IPS-18a (cell line): ENCODE results near the gene GINS2.
A peak's percentile ranks its signal among the peaks of the same experiment; 100 is the strongest.

Source experiments
- H3K27ac ChIP-seq: one replicate; pipeline ENCODE4 v1.5.1; 2013; ENCODE audit warnings: low read length
- H3K27me3 ChIP-seq: one replicate; pipeline ENCODE4 v1.6.1; 2013; ENCODE audit warnings: mild to moderate bottlenecking, low read length; ENCODE audit not compliant: control insufficient read depth, insufficient read depth
- H3K36me3 ChIP-seq: one replicate; pipeline ENCODE4 v1.6.1; 2013; ENCODE audit warnings: low read depth, low read length; ENCODE audit not compliant: control insufficient read depth
- H3K4me1 ChIP-seq: one replicate; pipeline ENCODE4 v1.6.1; 2013; ENCODE audit warnings: low read depth, low read length; ENCODE audit not compliant: control insufficient read depth
- H3K4me3 ChIP-seq: one replicate; pipeline ENCODE4 v1.5.1; 2013; ENCODE audit warnings: low read length
- H3K9ac ChIP-seq: one replicate; pipeline ENCODE4 v1.6.1; 2013; ENCODE audit warnings: mild to moderate bottlenecking, low read length, moderate library complexity
- H3K9me3 ChIP-seq: one replicate; pipeline ENCODE4 v1.6.1; 2013; ENCODE audit warnings: low read depth, low read length; ENCODE audit not compliant: control insufficient read depth

The GINS2 gene

GRCh38 chr16:85688586-85689284 is at the start of gene GINS2:
GINS2 (minus strand) TSS chr16:85688954; CDS start chr16:85688898, 56 bp downstream.
- Histone ChIP-seq H3K4me1 (no peaks in the 10 kb centered on the region), H3K9me3 (no peaks in the 10 kb centered on the region), H3K9ac (peak within 1 kb of the TSS; percentile 84), H3K36me3 (peaks cover 11% of the 10 kb centered on the region), H3K4me3 (peak within 1 kb of the TSS; percentile 79), H3K27ac (peak within 1 kb of the TSS; percentile 59), H3K27me3 (no peaks in the 10 kb centered on the region)

DNA sequence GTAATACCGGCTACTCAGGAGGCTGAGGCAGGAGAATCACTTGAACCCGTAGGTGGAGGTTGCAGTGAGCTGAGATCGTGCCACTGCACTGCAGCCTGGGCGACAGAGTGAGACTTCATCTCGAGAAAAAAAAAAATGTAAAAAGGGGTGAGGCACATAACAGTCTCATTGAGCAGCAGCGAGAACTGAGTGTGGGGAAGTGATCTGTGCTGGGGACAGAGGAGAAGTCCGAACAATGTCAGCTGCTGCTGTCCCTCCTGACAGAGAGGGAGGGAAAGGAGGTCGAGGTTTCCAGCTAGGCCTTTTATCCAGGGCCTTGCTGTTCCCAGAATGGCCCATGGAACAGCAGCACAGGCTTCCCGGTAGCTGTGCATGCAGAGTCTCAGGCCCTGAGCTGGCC is 48.2 kb upstream of the GINS2 start:
- Histone ChIP-seq H3K27me3 (no peaks in the 10 kb centered on the region), H3K4me1 (no peaks in the 10 kb centered on the region), H3K36me3 (no peaks in the 10 kb centered on the region), H3K9me3 (no peaks in the 10 kb centered on the region), H3K4me3 (no peak overlapping the region), H3K9ac (no peak overlapping the region), H3K27ac (no peak overlapping the region)

- Histone ChIP-seq H3K9ac (no peak overlapping the region), H3K4me1 (no peaks in the 10 kb centered on the region), H3K4me3 (no peak overlapping the region), H3K36me3 (no peaks in the 10 kb centered on the region), H3K9me3 (no peaks in the 10 kb centered on the region), H3K27me3 (no peaks in the 10 kb centered on the region), H3K27ac (no peak overlapping the region)
These were observed 47.2 kb upstream of the GINS2 start for GRCh38 chr16:85735946-85736345.

DNA sequence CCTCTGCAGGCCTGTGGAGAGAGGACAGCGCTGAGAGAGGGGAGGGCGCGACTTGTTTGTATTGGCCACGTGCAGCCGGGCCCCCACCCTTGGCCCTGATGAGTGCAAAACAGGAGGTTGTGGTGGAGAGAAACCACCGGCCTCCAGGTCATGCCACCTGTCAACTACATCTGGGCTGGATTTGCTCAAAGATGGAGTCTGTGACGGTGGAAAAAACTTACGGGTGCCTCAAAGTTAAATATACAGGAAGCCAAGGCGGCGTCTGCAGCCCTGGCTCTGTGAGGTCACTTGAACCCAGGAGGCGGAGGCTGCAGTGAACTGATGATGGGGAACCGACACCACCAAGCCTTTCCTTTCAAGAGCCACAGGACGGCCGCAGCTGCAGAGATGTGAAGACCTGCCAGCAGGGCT is 46.5 kb upstream of the GINS2 start:
- Histone ChIP-seq H3K9me3 (no peaks in the 10 kb centered on the region), H3K36me3 (no peaks in the 10 kb centered on the region), H3K4me3 (no peak overlapping the region), H3K27me3 (no peaks in the 10 kb centered on the region), H3K4me1 (no peaks in the 10 kb centered on the region), H3K9ac (no peak overlapping the region), H3K27ac (no peak overlapping the region)

- Histone ChIP-seq H3K9me3 (no peaks in the 10 kb centered on the region), H3K4me3 (no peak overlapping the region), H3K27me3 (no peaks in the 10 kb centered on the region), H3K36me3 (no peaks in the 10 kb centered on the region), H3K9ac (no peak overlapping the region), H3K27ac (no peak overlapping the region), H3K4me1 (no peaks in the 10 kb centered on the region)
These were observed 45.7 kb upstream of the GINS2 start for GRCh38 chr16:85734311-85735017.

DNA sequence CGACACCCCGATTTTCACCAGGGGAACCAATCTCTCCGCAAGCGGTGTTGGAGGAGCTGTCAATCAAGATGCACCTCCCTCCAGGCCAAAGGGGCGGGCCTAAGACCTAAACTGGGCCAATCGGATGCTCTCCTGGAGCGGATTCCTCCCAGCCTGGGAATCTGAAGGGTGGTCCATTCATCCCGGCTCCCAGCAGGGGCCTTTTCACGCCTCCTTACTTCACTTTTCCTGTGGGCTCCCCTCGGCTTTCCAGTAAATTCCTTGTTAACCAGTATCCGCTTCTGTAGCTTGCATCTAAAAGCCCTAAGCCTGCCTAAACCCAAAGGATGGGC is 45.1 kb upstream of the GINS2 start:
- H3K4me1 ChIP-seq, result no peaks in the 10 kb centered on the region
- H3K27me3 ChIP-seq, result no peaks in the 10 kb centered on the region
- H3K27ac ChIP-seq, result no peak overlapping the region
- no peaks in the 10 kb centered on the region for H3K36me3 ChIP-seq
- H3K9me3 ChIP-seq, result no peaks in the 10 kb centered on the region
- H3K4me3 ChIP-seq, result no peak overlapping the region
- no peak overlapping the region for H3K9ac ChIP-seq

- Histone ChIP-seq H3K27me3 (no peaks in the 10 kb centered on the region), H3K27ac (no peak overlapping the region), H3K4me3 (no peak overlapping the region), H3K36me3 (no peaks in the 10 kb centered on the region), H3K4me1 (no peaks in the 10 kb centered on the region), H3K9me3 (no peaks in the 10 kb centered on the region), H3K9ac (no peak overlapping the region)
These were observed 44.5 kb upstream of the GINS2 start for GRCh38 chr16:85733155-85733838.

GRCh38 chr16:85731179-85731578 is 42.4 kb upstream of the GINS2 start:
- no peaks in the 10 kb centered on the region for H3K36me3 ChIP-seq
- H3K4me3 ChIP-seq, result no peak overlapping the region
- no peaks in the 10 kb centered on the region for H3K9me3 ChIP-seq
- no peaks in the 10 kb centered on the region for H3K27me3 ChIP-seq
- no peak overlapping the region for H3K27ac ChIP-seq
- H3K4me1 ChIP-seq, result no peaks in the 10 kb centered on the region
- H3K9ac ChIP-seq, result no peak overlapping the region

DNA sequence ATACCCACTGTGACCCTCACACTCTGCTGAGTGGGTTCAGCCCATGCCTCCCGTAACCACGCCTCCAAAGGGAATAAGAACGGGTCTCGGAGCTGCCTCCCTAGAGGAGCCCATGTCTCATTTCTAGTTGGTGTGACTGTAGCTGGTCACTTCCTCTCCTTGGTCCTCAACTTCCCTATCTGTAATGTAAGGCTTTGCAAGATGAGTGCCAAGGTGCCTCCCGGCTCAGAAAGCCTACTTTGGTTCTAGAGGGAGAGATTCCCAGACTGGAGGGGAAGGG is 41.4 kb upstream of the GINS2 start:
- Histone ChIP-seq H3K27ac (no peak overlapping the region), H3K4me1 (no peaks in the 10 kb centered on the region), H3K9me3 (no peaks in the 10 kb centered on the region), H3K27me3 (no peaks in the 10 kb centered on the region), H3K4me3 (no peak overlapping the region), H3K36me3 (no peaks in the 10 kb centered on the region), H3K9ac (no peak overlapping the region)

DNA sequence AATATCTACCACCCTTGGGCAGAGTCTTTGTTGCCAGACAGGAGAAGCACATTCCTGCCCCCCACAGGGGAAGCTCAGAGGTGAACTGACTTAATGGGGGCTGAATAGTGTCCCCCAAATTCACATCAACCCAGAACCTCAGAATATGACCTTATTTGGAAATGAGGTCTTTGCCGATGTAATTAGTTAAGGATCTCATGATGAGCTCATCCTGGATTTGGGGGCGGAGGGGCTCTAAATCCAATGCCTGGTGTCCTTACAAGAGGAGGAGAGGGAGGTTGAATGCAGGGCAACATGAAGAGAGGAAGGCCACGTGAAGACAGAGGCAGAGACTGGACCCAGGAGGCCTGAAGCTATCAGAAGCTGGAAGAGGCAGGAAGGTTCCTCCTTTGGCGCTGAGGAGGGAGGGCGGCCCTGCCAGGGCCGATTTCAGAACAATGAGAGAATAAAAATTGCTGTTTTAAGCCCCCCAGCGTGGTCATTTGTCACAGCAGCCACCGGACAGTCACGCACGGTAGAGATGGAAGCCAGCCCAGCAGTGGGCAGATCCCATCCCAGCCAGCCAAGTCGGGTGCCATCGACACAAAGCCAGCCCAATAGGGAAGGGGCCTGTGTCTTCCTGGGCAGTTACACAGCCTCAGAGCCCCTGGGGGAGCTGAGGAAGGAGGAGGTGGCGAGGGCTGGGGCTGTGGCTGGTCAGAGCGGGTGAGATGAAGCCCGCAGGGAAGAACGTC is 40.9 kb upstream of the GINS2 start:
- H3K27ac ChIP-seq, result no peak overlapping the region
- no peaks in the 10 kb centered on the region for H3K36me3 ChIP-seq
- no peaks in the 10 kb centered on the region for H3K27me3 ChIP-seq
- H3K9ac ChIP-seq, result no peak overlapping the region
- H3K9me3 ChIP-seq, result no peaks in the 10 kb centered on the region
- no peak overlapping the region for H3K4me3 ChIP-seq
- no peaks in the 10 kb centered on the region for H3K4me1 ChIP-seq

DNA sequence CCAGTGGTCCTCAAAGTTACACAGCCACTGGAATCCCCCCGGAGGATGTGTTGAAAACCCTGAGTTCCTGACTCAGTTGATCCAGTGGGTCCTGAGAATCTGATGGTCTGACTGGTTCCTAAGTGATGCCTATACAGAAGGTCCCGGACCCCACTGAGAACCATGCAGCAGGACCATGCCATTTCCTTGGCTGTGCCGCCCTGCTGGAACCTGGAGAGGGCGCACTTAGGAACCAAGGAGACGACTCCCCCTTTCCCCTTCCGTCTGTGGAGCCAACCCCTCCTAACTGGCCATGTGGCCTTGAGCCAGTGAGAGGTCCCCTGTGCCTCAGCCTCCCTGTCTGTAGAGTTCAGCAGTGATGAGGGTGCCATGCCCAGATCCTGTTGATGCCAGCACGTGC is 40.1 kb upstream of the GINS2 start:
- no peaks in the 10 kb centered on the region for H3K27me3 ChIP-seq
- no peak overlapping the region for H3K4me3 ChIP-seq
- H3K27ac ChIP-seq, result no peak overlapping the region
- H3K9ac ChIP-seq, result no peak overlapping the region
- H3K4me1 ChIP-seq, result no peaks in the 10 kb centered on the region
- no peaks in the 10 kb centered on the region for H3K9me3 ChIP-seq
- H3K36me3 ChIP-seq, result no peaks in the 10 kb centered on the region
